Fibroblast of mammary gland (primary cell): ENCODE results near the gene KLK12.
"Not testable (repeated sequence)": the region's sequence is repeated elsewhere in the genome, so short reads cannot be mapped to it uniquely, and the experiment has no call there.

Experiments
- DNase-seq: peaks from one replicate; pipeline ENCODE4 v3.0.0-alpha.2; 2010; ENCODE audit warnings: low read depth
- H3K4me3 ChIP-seq: 2 replicates; pipeline ENCODE4 v1.5.1; 2011; ENCODE audit warnings: low read depth, mild to moderate bottlenecking, low read length, moderate library complexity; ENCODE audit not compliant: control insufficient read depth
- CTCF ChIP-seq: conservative IDR thresholded peaks from 2 replicates; pipeline ENCODE4 v1.5.1; 2011; ENCODE audit warnings: low read depth, low read length, inconsistent platforms; ENCODE audit not compliant: control insufficient read depth, insufficient read depth

The KLK12 gene

GRCh38 chr19:50998686-50999085, 36.1 kb downstream of the KLK12 start:
- DNase-seq, result no peak
- TF ChIP-seq CTCF, result no peak
- H3K4me3 ChIP-seq, result no peak overlapping the region

- no peak overlapping the region for H3K4me3 ChIP-seq
- no peak for DNase-seq
- TF ChIP-seq CTCF, result no peak
Observed at GRCh38 chr19:50998061-50998460, 36.7 kb downstream of the KLK12 start.

- H3K4me3 ChIP-seq, result no peak overlapping the region
- TF ChIP-seq CTCF, result no peak
- peak; percentile 4 for DNase-seq
Observed at GRCh38 chr19:50994129-50994528, 40.7 kb downstream of the KLK12 start.

- no peak for TF ChIP-seq CTCF
- DNase-seq, result no peak
- no peak overlapping the region for H3K4me3 ChIP-seq
Observed at GRCh38 chr19:50992666-50993035, 42.2 kb downstream of the KLK12 start.

GRCh38 chr19:50984416-50984815, 50.4 kb downstream of the KLK12 start:
- DNase-seq, H3K4me3 ChIP-seq: not testable (repeated sequence)

GRCh38 chr19:50983625-50984292, 51.0 kb downstream of the KLK12 start, which contains the start of gene KLK7:
Gene KLK7, minus strand, starts transcription at chr19:50983917. Its CDS starts 1,518 bp downstream, at chr19:50982399.
- no peak for TF ChIP-seq CTCF
- no peak for DNase-seq
- H3K4me3 ChIP-seq, result no peak within 1 kb of the TSS

GRCh38 chr19:50982186-50982585, 52.6 kb downstream of the KLK12 start:
- DNase-seq, result no peak
- no peak overlapping the region for H3K4me3 ChIP-seq
- TF ChIP-seq CTCF, result no peak
